NCI-H2227 treated with DMSO at 0.1 percent for 48 hours (cell line): ENCODE results near the gene ANKS1B.

Source experiments
- DNase-seq: peaks from one replicate; lab custom pipeline; 2025; lab: John Stamatoyannopoulos, UW

The ANKS1B gene

DNA sequence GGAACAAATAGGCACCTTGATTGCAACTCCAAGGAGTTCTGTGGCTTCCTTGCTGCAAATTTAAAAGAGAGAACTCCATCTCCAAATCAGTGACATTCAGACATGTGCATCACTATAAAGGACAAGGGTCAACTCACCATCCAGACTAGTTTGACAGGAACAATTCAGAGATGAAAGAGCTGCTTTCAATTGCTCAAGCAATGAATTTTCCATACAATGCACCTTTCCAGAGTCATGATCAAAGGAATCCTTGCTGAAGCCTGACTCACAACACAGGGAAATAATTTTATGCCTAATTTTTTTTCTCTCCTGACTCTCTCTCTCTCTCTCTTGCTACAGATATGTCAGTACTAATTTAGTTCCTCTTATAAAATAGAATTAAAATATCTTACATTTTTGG lies 717.7 kb downstream of the ANKS1B start:
- no peak for DNase-seq

GRCh38 chr12:99265648-99266047 lies 719.1 kb downstream of the ANKS1B start:
- no peak for DNase-seq

GRCh38 chr12:99261256-99261655 lies 723.5 kb downstream of the ANKS1B start:
- no peak for DNase-seq

GRCh38 chr12:99260456-99260996 lies 724.2 kb downstream of the ANKS1B start:
- no peak for DNase-seq

- no peak for DNase-seq
Observed at GRCh38 chr12:99259040-99259934, 725.4 kb downstream of the ANKS1B start.

GRCh38 chr12:99257672-99258071 lies 727.1 kb downstream of the ANKS1B start:
- no peak for DNase-seq

- DNase-seq: no peak
Observed at GRCh38 chr12:99253068-99253467, 731.7 kb downstream of the ANKS1B start.

GRCh38 chr12:99250091-99250490 lies 734.6 kb downstream of the ANKS1B start:
- DNase-seq: no peak

- DNase-seq: no peak
Observed at GRCh38 chr12:99249543-99249942, 735.2 kb downstream of the ANKS1B start.

DNA sequence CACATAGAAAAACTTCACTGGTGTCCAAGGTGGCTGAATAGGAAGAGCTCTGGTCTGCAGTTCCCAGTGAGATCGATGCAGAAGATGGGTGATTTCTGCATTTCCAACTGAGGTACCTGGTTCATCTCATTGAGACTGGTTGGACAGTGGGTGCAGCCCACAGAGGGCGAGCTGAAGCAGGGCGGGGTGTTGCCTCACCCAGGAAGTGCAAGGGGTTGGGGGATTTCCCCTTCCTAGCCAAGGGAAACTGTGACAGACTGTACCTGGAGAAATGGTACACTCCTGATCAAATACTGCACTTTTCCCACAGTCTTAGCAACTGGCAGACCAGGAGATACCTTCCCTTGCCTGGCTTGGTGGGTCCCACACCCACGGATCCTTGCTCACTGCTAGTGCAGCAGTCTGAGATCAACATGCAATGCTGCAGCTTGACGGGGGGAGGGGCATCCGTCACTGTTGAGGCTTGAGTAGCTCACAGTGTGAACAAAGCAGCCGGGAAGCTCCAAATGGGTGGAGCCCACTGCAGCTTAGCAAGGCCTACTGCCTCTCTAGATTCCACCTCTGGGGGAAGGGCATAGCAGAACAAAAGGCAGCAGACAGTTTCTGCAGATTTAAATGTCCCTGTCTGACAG lies 746.7 kb downstream of the ANKS1B start:
- peak; percentile 48 for DNase-seq

DNA sequence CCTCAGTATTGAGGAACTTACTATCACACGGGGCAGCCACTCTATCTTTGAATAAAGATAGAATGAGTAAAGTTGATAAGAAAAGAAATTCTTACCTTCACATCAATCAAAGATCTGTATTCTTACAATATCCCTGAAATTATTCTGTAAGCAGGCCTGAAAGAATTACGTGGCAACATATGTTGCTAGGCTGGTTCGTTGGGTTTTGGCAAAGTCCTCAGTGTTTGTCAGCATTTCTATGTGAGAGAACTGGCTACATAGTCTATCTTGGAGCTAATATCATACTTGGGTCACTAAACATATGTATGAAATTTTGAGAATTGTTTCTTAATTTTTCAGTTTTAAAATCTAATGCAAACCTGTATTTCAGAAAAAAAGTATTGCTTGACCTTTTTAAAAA lies 749.4 kb downstream of the ANKS1B start:
- DNase-seq: no peak

DNA sequence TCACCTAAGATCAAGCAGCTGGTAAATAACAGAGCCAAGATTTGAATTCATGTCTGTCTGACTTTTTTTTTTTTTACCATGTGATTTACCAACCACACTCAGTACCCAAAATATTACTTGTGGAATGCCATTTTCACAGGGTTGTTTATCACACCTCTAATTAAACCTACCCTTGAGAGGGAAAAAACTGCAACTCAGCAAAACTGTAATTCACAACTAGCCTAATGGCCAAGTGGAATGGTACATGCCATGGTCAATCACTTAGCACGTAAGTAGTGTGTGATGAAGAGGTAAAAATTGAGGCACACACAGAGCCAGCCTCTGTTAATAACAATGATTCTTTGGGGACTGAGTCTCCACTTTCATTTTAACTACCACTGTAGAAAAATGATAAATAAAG lies 750.0 kb downstream of the ANKS1B start:
- DNase-seq: no peak

- peak; percentile 25 for DNase-seq
Observed at GRCh38 chr12:99232324-99232723, 752.4 kb downstream of the ANKS1B start.

DNA sequence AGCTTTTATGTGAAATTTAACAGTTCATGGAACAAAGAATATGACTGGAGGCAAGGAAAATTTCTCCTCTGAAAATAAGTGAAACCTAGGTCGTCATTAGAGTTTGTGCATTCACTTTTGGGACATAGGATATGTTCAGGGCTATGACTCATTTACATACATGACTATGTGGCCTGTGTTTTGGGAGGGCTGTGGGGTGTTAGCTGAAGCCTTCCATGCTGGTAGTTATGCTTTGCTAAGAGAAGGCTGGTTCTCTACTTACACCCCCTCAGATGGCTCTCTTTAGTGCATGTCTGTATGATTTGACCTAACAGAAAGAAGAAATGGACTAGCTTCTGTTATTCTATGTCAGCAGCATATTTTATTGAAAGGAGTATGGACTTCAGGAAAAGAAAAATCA lies 753.7 kb downstream of the ANKS1B start:
- no peak for DNase-seq

GRCh38 chr12:99224237-99224636 lies 760.5 kb downstream of the ANKS1B start:
- DNase-seq: no peak

GRCh38 chr12:99223579-99223978 lies 761.2 kb downstream of the ANKS1B start:
- DNase-seq: no peak

DNA sequence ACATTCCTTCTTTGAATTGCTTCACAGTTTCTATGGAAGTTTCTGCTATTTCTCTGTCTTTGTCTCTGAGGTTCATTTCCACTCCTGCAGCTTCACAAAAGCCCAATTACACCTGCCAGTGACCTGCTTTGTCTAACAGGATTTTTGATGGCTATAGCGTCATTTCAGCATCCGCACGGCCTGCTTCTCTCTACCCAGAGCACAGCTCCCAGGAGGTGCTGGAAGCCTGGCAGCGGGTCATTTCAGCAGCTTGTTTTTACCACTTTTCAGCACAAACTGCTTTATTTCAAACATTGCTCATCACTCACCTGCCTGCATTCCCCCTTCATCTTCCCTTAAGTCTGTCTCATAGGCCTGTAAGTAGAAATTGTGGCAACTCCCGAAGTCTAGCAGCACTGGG lies 771.7 kb downstream of the ANKS1B start:
- no peak for DNase-seq

- no peak for DNase-seq
Observed at GRCh38 chr12:99212275-99212674, 772.5 kb downstream of the ANKS1B start.

DNA sequence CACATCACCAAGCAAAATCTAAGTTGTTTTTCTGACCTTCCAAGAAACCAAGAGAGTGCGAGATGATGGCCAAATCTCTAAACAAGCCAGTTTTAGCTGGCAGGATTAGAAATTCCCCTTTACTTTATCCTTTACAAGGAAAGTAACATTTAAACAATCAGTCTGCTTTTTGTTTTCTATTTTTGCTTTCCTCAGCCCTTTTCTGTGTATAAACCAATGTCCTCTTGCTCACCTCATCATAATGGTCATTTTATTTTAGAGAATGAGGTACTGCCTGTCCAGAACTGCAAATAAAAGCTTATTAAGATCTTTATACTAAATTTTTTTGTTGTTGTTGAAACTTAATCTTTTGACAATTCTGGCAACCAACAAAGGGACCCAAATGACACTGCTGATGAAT lies 779.6 kb downstream of the ANKS1B start:
- DNase-seq: no peak

- no peak for DNase-seq
Observed at GRCh38 chr12:99201906-99202645, 782.7 kb downstream of the ANKS1B start.

- no peak for DNase-seq
Observed at GRCh38 chr12:99200711-99201384, 783.9 kb downstream of the ANKS1B start.

- no peak for DNase-seq
Observed at GRCh38 chr12:99195474-99195873, 789.3 kb downstream of the ANKS1B start.
